ENCODE data around the gene IGFBP2. TPM values are rescaled to one million over a fixed set of nuclear protein-coding genes. Genes with fewer than 3 reads are reported as not detected.

The IGFBP2 gene
- polyA plus RNA-seq, 1 donor: 169 TPM

DNA sequence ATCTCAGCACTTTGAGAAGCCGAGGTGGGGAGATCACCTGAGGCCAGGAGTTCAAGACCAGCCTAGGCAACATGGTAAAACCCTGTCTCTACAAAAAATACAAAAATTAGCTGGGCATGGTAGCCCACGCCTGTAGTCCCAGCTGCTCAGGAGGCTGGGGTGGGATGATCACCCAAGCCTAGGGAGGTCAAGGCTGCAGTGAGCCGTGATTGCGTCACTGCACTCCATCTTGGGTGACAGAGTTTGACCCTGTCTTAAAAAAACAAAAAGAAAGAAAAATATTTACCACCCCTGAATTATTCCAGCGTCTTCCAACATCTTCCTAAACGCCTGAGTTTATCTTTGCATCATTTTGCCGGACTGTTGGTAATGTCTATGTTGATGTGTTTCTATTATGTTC is 68.3 kb downstream of the IGFBP2 start:
- no peak for DNase-seq

GRCh38 chr2:216702756-216703155 is 69.5 kb downstream of the IGFBP2 start:
- no peak for DNase-seq

DNA sequence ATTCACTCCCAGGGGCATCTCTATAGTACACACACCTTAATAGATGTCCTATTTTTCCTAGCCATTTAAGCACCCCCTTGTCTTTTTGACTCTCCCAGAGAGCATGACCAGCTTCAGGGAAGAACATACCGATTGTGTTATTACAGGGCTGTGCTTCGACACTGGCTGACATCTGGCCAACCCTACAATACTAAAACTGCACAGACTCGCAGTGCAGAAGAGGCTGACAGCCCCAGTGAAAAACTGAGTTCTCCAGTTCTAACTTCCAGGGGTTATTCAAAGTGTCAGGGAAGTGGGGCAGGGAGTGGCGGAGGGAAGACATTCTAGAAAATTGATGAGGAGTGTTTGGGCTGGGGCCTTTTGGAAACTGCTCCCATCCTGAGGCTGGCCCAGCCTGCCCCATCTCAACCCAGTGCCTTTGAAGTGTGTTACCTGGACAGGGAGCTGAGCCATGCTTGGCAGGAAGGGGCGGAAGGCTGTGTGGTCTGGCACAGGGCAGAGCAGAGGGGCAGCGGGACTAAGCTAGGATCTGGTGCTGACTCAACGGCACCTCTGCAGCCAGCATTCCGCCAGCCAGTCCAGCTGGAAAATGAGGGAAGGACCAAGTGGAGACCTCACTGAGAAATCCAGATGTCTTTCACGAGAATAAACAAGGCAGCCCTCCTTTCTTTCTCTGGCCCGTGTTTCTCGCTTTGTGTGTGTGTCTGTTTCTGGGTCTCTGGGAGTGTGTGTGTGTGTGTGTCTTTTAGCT is 77.5 kb downstream of the IGFBP2 start:
- DNase-seq: no peak

DNA sequence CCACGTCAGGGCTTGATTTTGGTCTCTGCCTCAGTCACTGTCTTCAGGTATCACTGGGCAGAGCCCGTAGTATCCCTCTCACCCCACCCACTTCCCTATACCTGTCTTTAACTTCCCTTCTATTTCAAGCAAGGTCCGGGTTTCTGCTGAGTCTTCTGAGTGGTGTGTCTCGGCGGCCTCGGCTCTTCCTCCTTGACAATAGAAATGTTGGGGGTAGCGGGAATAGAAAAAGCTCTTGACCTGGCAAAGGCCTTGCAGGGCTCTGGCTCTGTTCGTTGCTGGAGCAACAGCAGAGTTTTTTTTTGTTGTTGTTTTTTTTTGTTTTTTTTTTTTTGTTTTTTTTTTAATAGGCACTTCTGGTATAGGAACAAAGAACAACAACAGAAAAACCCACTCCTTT is 78.1 kb downstream of the IGFBP2 start:
- no peak for DNase-seq

GRCh38 chr2:216713691-216714336 is 80.6 kb downstream of the IGFBP2 start:
- no peak for DNase-seq

Other genes with a start within 250 kb of the IGFBP2 start
- gene SMARCAL1, start 220.9 kb upstream of the IGFBP2 start, polyA plus RNA-seq (ENCODE audit: insufficient read length): 30.3 TPM
- gene RPL37A, start 134.6 kb upstream of the IGFBP2 start, polyA plus RNA-seq (ENCODE audit: insufficient read length): 1,889 TPM
- 251 TPM for gene IGFBP5, start 62.1 kb downstream of the IGFBP2 start, polyA plus RNA-seq (ENCODE audit: insufficient read length)
- not detected for gene TNP1, start 226.6 kb downstream of the IGFBP2 start, polyA plus RNA-seq (ENCODE audit: insufficient read length)